ENCODE results near the gene DCAF8.
"Not testable (repeated sequence)": the region's sequence is repeated elsewhere in the genome, so short reads cannot be mapped to it uniquely, and the experiment has no call there.

Gene DCAF8

GRCh38 chr1:160261893-160262794 lies at the start of gene DCAF8:
DCAF8 (minus strand) TSS chr1:160262549; CDS start chr1:160244008, 18,541 bp downstream.
- DNase-seq, result peak; percentile 97

- no peak for DNase-seq
These were observed 47.2 kb upstream of the DCAF8 start for GRCh38 chr1:160309571-160309970.

- DNase-seq, result no peak
These were observed 46.8 kb upstream of the DCAF8 start for GRCh38 chr1:160309185-160309557.

- no peak for DNase-seq
These were observed 46.3 kb upstream of the DCAF8 start for GRCh38 chr1:160308451-160309184.

- DNase-seq, result no peak
These were observed 44.9 kb upstream of the DCAF8 start for GRCh38 chr1:160307118-160307791.

GRCh38 chr1:160300173-160300572 lies 37.8 kb upstream of the DCAF8 start:
- no peak for DNase-seq

- no peak for DNase-seq
These were observed 33.7 kb upstream of the DCAF8 start for GRCh38 chr1:160296036-160296435.

GRCh38 chr1:160293020-160293968 lies 30.9 kb upstream of the DCAF8 start:
- no peak for DNase-seq

GRCh38 chr1:160291248-160292220 lies 29.2 kb upstream of the DCAF8 start:
- DNase-seq, result peak; percentile 49

- DNase-seq, result not testable (repeated sequence)
These were observed 25.4 kb upstream of the DCAF8 start for GRCh38 chr1:160287769-160288168.

GRCh38 chr1:160285506-160285905 lies 23.2 kb upstream of the DCAF8 start:
- no peak for DNase-seq

- DNase-seq, result peak; percentile 91
These were observed 22.5 kb upstream of the DCAF8 start, which contains the start of gene PEX19 for GRCh38 chr1:160284782-160285344. PEX19 (minus strand) TSS chr1:160285133; CDS start chr1:160285124, 9 bp downstream.

- no peak for DNase-seq
These were observed 22.0 kb upstream of the DCAF8 start for GRCh38 chr1:160284220-160284781.

GRCh38 chr1:160282807-160283206 lies 20.5 kb upstream of the DCAF8 start:
- no peak for DNase-seq

GRCh38 chr1:160277987-160278386 lies 15.6 kb upstream of the DCAF8 start:
- DNase-seq, result no peak

- no peak for DNase-seq
These were observed 15.0 kb upstream of the DCAF8 start for GRCh38 chr1:160277330-160277729.

- DNase-seq, result no peak
These were observed 8.7 kb upstream of the DCAF8 start for GRCh38 chr1:160271025-160271424.

- no peak for DNase-seq
These were observed 5.1 kb upstream of the DCAF8 start for GRCh38 chr1:160267284-160267991.

GRCh38 chr1:160264795-160265307 lies 2.5 kb upstream of the DCAF8 start:
- no peak for DNase-seq
